Type B pancreatic cell (in vitro differentiated cells): ENCODE results near the gene SNX13. TPM values are rescaled to one million over a fixed set of nuclear protein-coding genes. Genes with fewer than 3 reads are reported as not detected.

Experiments
- DNase-seq: peaks from one replicate; pipeline ENCODE4 v3.0.0; 2021; ENCODE audit warnings: mixed read lengths; ENCODE audit not compliant: unreplicated experiment; ENCODE audit errors: extremely low spot score
- H3K27ac Mint-ChIP-seq: 2 replicates; pipeline ENCODE4 v1.8.0; 2021; ENCODE audit warnings: mild to moderate bottlenecking, mixed read lengths
- H3K27me3 Mint-ChIP-seq: 2 replicates; pipeline ENCODE4 v1.8.0; 2021; ENCODE audit warnings: mixed read lengths
- H3K36me3 Mint-ChIP-seq: 2 replicates; pipeline ENCODE4 v1.8.0; 2021; ENCODE audit warnings: mixed read lengths
- H3K4me1 Mint-ChIP-seq: one replicate; pipeline ENCODE4 v1.8.0; 2021; ENCODE audit warnings: mixed read lengths; ENCODE audit not compliant: unreplicated experiment
- H3K4me3 Mint-ChIP-seq: 2 replicates; pipeline ENCODE4 v1.8.0; 2021; ENCODE audit warnings: mild to moderate bottlenecking, mixed read lengths
- H3K9me3 Mint-ChIP-seq: 2 replicates; pipeline ENCODE4 v1.8.0; 2021; ENCODE audit warnings: mixed read lengths
- CTCF ChIP-seq: fragments of 200-600 bp; sonication (generic); conservative IDR thresholded peaks from 2 replicates; pipeline ENCODE4 v1.5.0; 2021; ENCODE audit warnings: antibody characterized with exemption, mild to moderate bottlenecking
- total RNA-seq: library from RNA; stranded (reverse); gene quantifications from 2 replicates; pipeline ENCODE4 v1.2.1, GENCODE V29; 2021; ENCODE audit warnings: low replicate concordance

SNX13 gene
- total RNA-seq, 1 donor from 2014 or later: 48.9 TPM

GRCh38 chr7:17863095-17863808 lies 77.0 kb downstream of the SNX13 start:
- no peak overlapping the region for H3K4me3 Mint-ChIP-seq
- H3K4me1 Mint-ChIP-seq: no peaks in the 10 kb centered on the region
- peaks cover 10% of the 10 kb centered on the region for H3K9me3 Mint-ChIP-seq
- H3K36me3 Mint-ChIP-seq: peaks cover 49% of the 10 kb centered on the region
- no peak for TF ChIP-seq CTCF
- no peaks in the 10 kb centered on the region for H3K27me3 Mint-ChIP-seq
- no peak overlapping the region for H3K27ac Mint-ChIP-seq
- DNase-seq: no peak

- peaks cover 12% of the 10 kb centered on the region for H3K9me3 Mint-ChIP-seq
- H3K27ac Mint-ChIP-seq: no peak overlapping the region
- peaks cover 43% of the 10 kb centered on the region for H3K36me3 Mint-ChIP-seq
- H3K4me1 Mint-ChIP-seq: no peaks in the 10 kb centered on the region
- no peaks in the 10 kb centered on the region for H3K27me3 Mint-ChIP-seq
- TF ChIP-seq CTCF: no peak
- DNase-seq: no peak
- H3K4me3 Mint-ChIP-seq: no peak overlapping the region
Observed at GRCh38 chr7:17856251-17856650, 84.0 kb downstream of the SNX13 start.

GRCh38 chr7:17855202-17855601 lies 85.1 kb downstream of the SNX13 start:
- Mint-ChIP-seq H3K4me1 (no peaks in the 10 kb centered on the region), H3K9me3 (peaks cover 13% of the 10 kb centered on the region), H3K27ac (no peak overlapping the region), H3K4me3 (no peak overlapping the region), H3K36me3 (peaks cover 41% of the 10 kb centered on the region), H3K27me3 (no peaks in the 10 kb centered on the region)
- DNase-seq: no peak
- no peak for TF ChIP-seq CTCF

- no peak for DNase-seq
- Mint-ChIP-seq H3K27ac (no peak overlapping the region), H3K27me3 (no peaks in the 10 kb centered on the region), H3K4me3 (no peak overlapping the region), H3K9me3 (peaks cover 13% of the 10 kb centered on the region), H3K4me1 (no peaks in the 10 kb centered on the region), H3K36me3 (peaks cover 39% of the 10 kb centered on the region)
- TF ChIP-seq CTCF: no peak
Observed at GRCh38 chr7:17854261-17855047, 85.8 kb downstream of the SNX13 start.

- H3K4me1 Mint-ChIP-seq: no peaks in the 10 kb centered on the region
- no peak overlapping the region for H3K4me3 Mint-ChIP-seq
- TF ChIP-seq CTCF: no peak
- H3K27ac Mint-ChIP-seq: no peak overlapping the region
- H3K9me3 Mint-ChIP-seq: peaks cover 13% of the 10 kb centered on the region
- no peaks in the 10 kb centered on the region for H3K27me3 Mint-ChIP-seq
- no peak for DNase-seq
- H3K36me3 Mint-ChIP-seq: peaks cover 55% of the 10 kb centered on the region
Observed at GRCh38 chr7:17852361-17852760, 87.9 kb downstream of the SNX13 start.
